ENCODE results near the gene DCAF10.
A peak's percentile ranks its signal among the peaks of the same experiment; 100 is the strongest.

The DCAF10 gene

GRCh38 chr9:37911271-37911681 is 110.7 kb downstream of the DCAF10 start:
- ATAC-seq: no peak
- TF ChIP-seq ZFP3 (CRISPR knock-in tag; IDR thresholded peaks at IDR 0.05) (no peak), ZFP30 (CRISPR knock-in tag; IDR thresholded peaks at IDR 0.05) (no peak), ZC3H10 (CRISPR knock-in tag; IDR thresholded peaks at IDR 0.05) (no peak), ISL1 (CRISPR knock-in tag; IDR thresholded peaks at IDR 0.05) (no peak), PPARA (CRISPR knock-in tag; IDR thresholded peaks at IDR 0.05; ENCODE audit: borderline replicate concordance) (no peak), TOX (CRISPR knock-in tag; IDR thresholded peaks at IDR 0.05; ENCODE audit: borderline replicate concordance) (no peak), SNAI2 (CRISPR knock-in tag; IDR thresholded peaks at IDR 0.05) (no peak), ZNF8 (CRISPR knock-in tag; IDR thresholded peaks at IDR 0.05) (no peak), GLIS3 (CRISPR knock-in tag; IDR thresholded peaks at IDR 0.05) (no peak), CSDC2 (CRISPR knock-in tag; IDR thresholded peaks at IDR 0.05) (no peak), ESRRG (CRISPR knock-in tag; IDR thresholded peaks at IDR 0.05) (no peak), CREB5 (CRISPR knock-in tag; IDR thresholded peaks at IDR 0.05; ENCODE audit: low read depth) (no peak)
- TF ChIP-seq, protein P1, sequence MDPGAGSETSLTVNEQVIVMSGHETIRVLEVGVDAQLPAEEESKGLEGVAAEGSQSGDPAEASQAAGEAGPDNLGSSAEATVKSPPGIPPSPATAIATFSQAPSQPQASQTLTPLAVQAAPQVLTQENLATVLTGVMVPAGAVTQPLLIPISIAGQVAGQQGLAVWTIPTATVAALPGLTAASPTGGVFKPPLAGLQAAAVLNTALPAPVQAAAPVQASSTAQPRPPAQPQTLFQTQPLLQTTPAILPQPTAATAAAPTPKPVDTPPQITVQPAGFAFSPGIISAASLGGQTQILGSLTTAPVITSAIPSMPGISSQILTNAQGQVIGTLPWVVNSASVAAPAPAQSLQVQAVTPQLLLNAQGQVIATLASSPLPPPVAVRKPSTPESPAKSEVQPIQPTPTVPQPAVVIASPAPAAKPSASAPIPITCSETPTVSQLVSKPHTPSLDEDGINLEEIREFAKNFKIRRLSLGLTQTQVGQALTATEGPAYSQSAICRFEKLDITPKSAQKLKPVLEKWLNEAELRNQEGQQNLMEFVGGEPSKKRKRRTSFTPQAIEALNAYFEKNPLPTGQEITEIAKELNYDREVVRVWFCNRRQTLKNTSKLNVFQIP (CRISPR knock-in tag; IDR thresholded peaks at IDR 0.05; ENCODE audit: borderline replicate concordance, low read depth): no peak

- ATAC-seq: peak; percentile 85
Measured at GRCh38 chr9:37913480-37914153, 113.0 kb downstream of the DCAF10 start.

More at GRCh38 chr9:37913480-37914153, 113.0 kb downstream of the DCAF10 start:
- TF ChIP-seq CSRNP3 (CRISPR knock-in tag; IDR thresholded peaks at IDR 0.05) (no peak), TSHZ2 (CRISPR knock-in tag; IDR thresholded peaks at IDR 0.05) (no peak), OSR1 (CRISPR knock-in tag; IDR thresholded peaks at IDR 0.05) (no peak), BACH2 (CRISPR knock-in tag; IDR thresholded peaks at IDR 0.05; ENCODE audit: borderline replicate concordance) (no peak), GLIS3 (CRISPR knock-in tag; IDR thresholded peaks at IDR 0.05) (no peak), CREB5 (CRISPR knock-in tag; IDR thresholded peaks at IDR 0.05; ENCODE audit: low read depth) (no peak), ZNF565 (CRISPR knock-in tag; conservative IDR thresholded peaks at IDR 0.05; ENCODE audit: low read depth) (no peak), ISL1 (CRISPR knock-in tag; IDR thresholded peaks at IDR 0.05) (no peak), ZNF70 (CRISPR knock-in tag; IDR thresholded peaks at IDR 0.05) (no peak), ZNF8 (CRISPR knock-in tag; IDR thresholded peaks at IDR 0.05) (no peak), PPARA (CRISPR knock-in tag; IDR thresholded peaks at IDR 0.05; ENCODE audit: borderline replicate concordance) (no peak), SNAI2 (CRISPR knock-in tag; IDR thresholded peaks at IDR 0.05) (no peak), ESRRG (CRISPR knock-in tag; IDR thresholded peaks at IDR 0.05) (no peak), RARB (CRISPR knock-in tag; IDR thresholded peaks at IDR 0.05) (no peak), TOX (CRISPR knock-in tag; IDR thresholded peaks at IDR 0.05; ENCODE audit: borderline replicate concordance) (no peak), CSDC2 (CRISPR knock-in tag; IDR thresholded peaks at IDR 0.05) (no peak)
- TF ChIP-seq, protein P2, sequence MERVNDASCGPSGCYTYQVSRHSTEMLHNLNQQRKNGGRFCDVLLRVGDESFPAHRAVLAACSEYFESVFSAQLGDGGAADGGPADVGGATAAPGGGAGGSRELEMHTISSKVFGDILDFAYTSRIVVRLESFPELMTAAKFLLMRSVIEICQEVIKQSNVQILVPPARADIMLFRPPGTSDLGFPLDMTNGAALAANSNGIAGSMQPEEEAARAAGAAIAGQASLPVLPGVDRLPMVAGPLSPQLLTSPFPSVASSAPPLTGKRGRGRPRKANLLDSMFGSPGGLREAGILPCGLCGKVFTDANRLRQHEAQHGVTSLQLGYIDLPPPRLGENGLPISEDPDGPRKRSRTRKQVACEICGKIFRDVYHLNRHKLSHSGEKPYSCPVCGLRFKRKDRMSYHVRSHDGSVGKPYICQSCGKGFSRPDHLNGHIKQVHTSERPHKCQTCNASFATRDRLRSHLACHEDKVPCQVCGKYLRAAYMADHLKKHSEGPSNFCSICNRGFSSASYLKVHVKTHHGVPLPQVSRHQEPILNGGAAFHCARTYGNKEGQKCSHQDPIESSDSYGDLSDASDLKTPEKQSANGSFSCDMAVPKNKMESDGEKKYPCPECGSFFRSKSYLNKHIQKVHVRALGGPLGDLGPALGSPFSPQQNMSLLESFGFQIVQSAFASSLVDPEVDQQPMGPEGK (CRISPR knock-in tag; IDR thresholded peaks at IDR 0.05; ENCODE audit: borderline replicate concordance): no peak
- TF ChIP-seq, protein P1 (CRISPR knock-in tag; IDR thresholded peaks at IDR 0.05; ENCODE audit: borderline replicate concordance, low read depth): no peak

All from SK-N-SH treated with all-trans-retinoic acid at 6 μM for 48 hours (cell line).